ENCODE data around the gene NOP9. TPM values are rescaled to one million over a fixed set of nuclear protein-coding genes. Genes with fewer than 3 reads are reported as not detected.

The NOP9 gene
- total RNA-seq, 4 donors from 2014 or later = 19.4 to 29.2 (median 22.8) TPM

GRCh38 chr14:24268225-24268624, 31.4 kb upstream of the NOP9 start:
- Histone ChIP-seq H3K36me3 (peaks cover 0 to 60% of the 10 kb centered on the region in 2 donors), H3K4me3 (no peak overlapping the region), H3K9me3 (no peaks in the 10 kb centered on the region), H3K27me3 (no peaks in the 10 kb centered on the region), H3K27ac (no peak overlapping the region), H3K4me1 (peaks cover 0 to 19% (median 6%) of the 10 kb centered on the region in 3 donors)
- TF ChIP-seq EP300 (IDR thresholded peaks at IDR 0.05) (no peak), POLR2A (IDR thresholded peaks at IDR 0.05) (no peak), POLR2AphosphoS5 (IDR thresholded peaks at IDR 0.05) (no peak), CTCF (IDR thresholded peaks at IDR 0.05) (no peak)
- 80% methylated on average over 5 of the region's 9 CpGs; no CpG with 5 or more reads in 1 of the 2 donors for WGBS, 2 donors (ENCODE audit: low coverage in 1 of 2)
- no peak for ATAC-seq

- H3K36me3 ChIP-seq = peaks cover 0 to 58% of the 10 kb centered on the region in 2 donors
- H3K9me3 ChIP-seq = no peaks in the 10 kb centered on the region
- H3K27me3 ChIP-seq = no peaks in the 10 kb centered on the region
- 85% methylated on average over 4 of the region's 8 CpGs; no CpG with 5 or more reads in 1 of the 2 donors for WGBS, 2 donors (ENCODE audit: low coverage in 1 of 2)
- no peak for TF ChIP-seq CTCF (IDR thresholded peaks at IDR 0.05)
- TF ChIP-seq POLR2AphosphoS5 (IDR thresholded peaks at IDR 0.05) = no peak
- no peak for TF ChIP-seq POLR2A (IDR thresholded peaks at IDR 0.05)
- no peak for TF ChIP-seq EP300 (IDR thresholded peaks at IDR 0.05)
- H3K4me3 ChIP-seq = no peak overlapping the region
- no peak for ATAC-seq
- H3K27ac ChIP-seq = no peak overlapping the region
- peaks cover 0 to 19% (median 6%) of the 10 kb centered on the region in 3 donors for H3K4me1 ChIP-seq
Measured at GRCh38 chr14:24269368-24269767, 30.3 kb upstream of the NOP9 start.

GRCh38 chr14:24269910-24270536, 29.6 kb upstream of the NOP9 start:
- H3K4me3 ChIP-seq = no peak overlapping the region
- H3K27ac ChIP-seq = no peak overlapping the region
- ATAC-seq = no peak
- TF ChIP-seq CTCF (IDR thresholded peaks at IDR 0.05) (no peak), POLR2AphosphoS5 (IDR thresholded peaks at IDR 0.05) (no peak), POLR2A (IDR thresholded peaks at IDR 0.05) (no peak), EP300 (IDR thresholded peaks at IDR 0.05) (no peak)
- no peaks in the 10 kb centered on the region for H3K9me3 ChIP-seq
- H3K36me3 ChIP-seq = peaks cover 0 to 51% of the 10 kb centered on the region in 2 donors
- no peaks in the 10 kb centered on the region for H3K27me3 ChIP-seq
- WGBS, 2 donors (ENCODE audit: low coverage in 1 of 2) = 84 to 100% methylated on average over 1 to 6 of the region's 14 CpGs
- peaks cover 0 to 19% (median 6%) of the 10 kb centered on the region in 3 donors for H3K4me1 ChIP-seq

- Histone ChIP-seq H3K27ac (peak overlapping the region; percentile 89 to 98 (median 96)), H3K4me1 (peaks cover 0 to 19% (median 6%) of the 10 kb centered on the region in 3 donors), H3K9me3 (no peaks in the 10 kb centered on the region), H3K4me3 (peak overlapping the region; percentile 74 to 89), H3K27me3 (no peaks in the 10 kb centered on the region), H3K36me3 (peaks cover 0 to 45% of the 10 kb centered on the region in 2 donors)
- TF ChIP-seq POLR2A (IDR thresholded peaks at IDR 0.05) (peak in 1 of 2 donors; percentile 10), POLR2AphosphoS5 (IDR thresholded peaks at IDR 0.05) (no peak), CTCF (IDR thresholded peaks at IDR 0.05) (no peak)
- ATAC-seq = no peak
- WGBS, 2 donors (ENCODE audit: low coverage in 1 of 2) = no CpG with 5 or more reads among the region's 13 CpGs
Measured at GRCh38 chr14:24270537-24271133, 29.0 kb upstream of the NOP9 start.

Data from gastroesophageal sphincter (tissue), 4 donors.